IPS DF 19.7 (cell line): ENCODE results near the gene CCDC92.

Source experiments
- DNase-seq: peaks from one replicate; pipeline ENCODE4 v3.0.0-alpha.2; 2013; ENCODE audit warnings: low read depth, low spot score

CCDC92 gene

GRCh38 chr12:123910057-123910456 lies 62.6 kb downstream of the CCDC92 start:
- no peak for DNase-seq

GRCh38 chr12:123908884-123909725 lies 63.5 kb downstream of the CCDC92 start:
- DNase-seq = no peak

- no peak for DNase-seq
Observed at GRCh38 chr12:123907726-123908476, 64.7 kb downstream of the CCDC92 start.

GRCh38 chr12:123906711-123907420 lies 65.8 kb downstream of the CCDC92 start:
- no peak for DNase-seq

- no peak for DNase-seq
Observed at GRCh38 chr12:123905319-123905925, 67.2 kb downstream of the CCDC92 start.

- DNase-seq = no peak
Observed at GRCh38 chr12:123903301-123904065, 69.1 kb downstream of the CCDC92 start.

- DNase-seq = no peak
Observed at GRCh38 chr12:123902821-123903220, 69.8 kb downstream of the CCDC92 start.

- peak; percentile 47 for DNase-seq
Observed at GRCh38 chr12:123900871-123901376, 71.7 kb downstream of the CCDC92 start.

GRCh38 chr12:123899368-123899767 lies 73.3 kb downstream of the CCDC92 start:
- no peak for DNase-seq

- no peak for DNase-seq
Observed at GRCh38 chr12:123898673-123899072, 74.0 kb downstream of the CCDC92 start.

- no peak for DNase-seq
Observed at GRCh38 chr12:123897221-123897620, 75.4 kb downstream of the CCDC92 start.

GRCh38 chr12:123896767-123897166 lies 75.9 kb downstream of the CCDC92 start:
- DNase-seq = no peak

- no peak for DNase-seq
Observed at GRCh38 chr12:123895451-123895850, 77.2 kb downstream of the CCDC92 start.

GRCh38 chr12:123894823-123895345 lies 77.7 kb downstream of the CCDC92 start:
- DNase-seq = no peak

GRCh38 chr12:123893276-123893675 lies 79.4 kb downstream of the CCDC92 start:
- DNase-seq = no peak

- no peak for DNase-seq
Observed at GRCh38 chr12:123892853-123893252, 79.8 kb downstream of the CCDC92 start.

GRCh38 chr12:123892180-123892559 lies 80.5 kb downstream of the CCDC92 start:
- DNase-seq = no peak

- no peak for DNase-seq
Observed at GRCh38 chr12:123891516-123892179, 81.0 kb downstream of the CCDC92 start.

- DNase-seq = no peak
Observed at GRCh38 chr12:123891011-123891410, 81.6 kb downstream of the CCDC92 start.

- no peak for DNase-seq
Observed at GRCh38 chr12:123890536-123890902, 82.1 kb downstream of the CCDC92 start.
